Measurements from ENCODE around the gene DHRS7B.
A peak's percentile ranks its signal among the peaks of the same experiment; 100 is the strongest.
"Not testable (repeated sequence)": the region's sequence is repeated elsewhere in the genome, so short reads cannot be mapped to it uniquely, and the experiment has no call there.

The DHRS7B gene

DNA sequence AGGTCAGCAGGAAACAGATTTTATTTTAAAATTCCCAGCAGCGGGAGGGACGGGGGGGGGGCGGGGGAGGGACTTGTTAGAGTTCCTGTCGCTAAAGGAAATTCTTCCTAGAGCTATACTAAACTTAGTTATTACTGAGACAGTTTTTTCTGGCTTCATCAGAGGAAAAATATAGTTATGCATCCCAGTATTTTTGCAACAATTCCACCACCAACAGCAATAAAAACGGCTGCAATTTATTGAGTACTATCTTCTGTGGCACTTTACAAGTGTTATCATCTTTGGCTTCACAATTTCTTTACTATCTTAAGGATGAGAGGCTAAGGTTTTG is 6.9 kb upstream of the DHRS7B start:
- POLR2A ChIA-PET = no interaction called here
- TF ChIP-seq, protein P1, sequence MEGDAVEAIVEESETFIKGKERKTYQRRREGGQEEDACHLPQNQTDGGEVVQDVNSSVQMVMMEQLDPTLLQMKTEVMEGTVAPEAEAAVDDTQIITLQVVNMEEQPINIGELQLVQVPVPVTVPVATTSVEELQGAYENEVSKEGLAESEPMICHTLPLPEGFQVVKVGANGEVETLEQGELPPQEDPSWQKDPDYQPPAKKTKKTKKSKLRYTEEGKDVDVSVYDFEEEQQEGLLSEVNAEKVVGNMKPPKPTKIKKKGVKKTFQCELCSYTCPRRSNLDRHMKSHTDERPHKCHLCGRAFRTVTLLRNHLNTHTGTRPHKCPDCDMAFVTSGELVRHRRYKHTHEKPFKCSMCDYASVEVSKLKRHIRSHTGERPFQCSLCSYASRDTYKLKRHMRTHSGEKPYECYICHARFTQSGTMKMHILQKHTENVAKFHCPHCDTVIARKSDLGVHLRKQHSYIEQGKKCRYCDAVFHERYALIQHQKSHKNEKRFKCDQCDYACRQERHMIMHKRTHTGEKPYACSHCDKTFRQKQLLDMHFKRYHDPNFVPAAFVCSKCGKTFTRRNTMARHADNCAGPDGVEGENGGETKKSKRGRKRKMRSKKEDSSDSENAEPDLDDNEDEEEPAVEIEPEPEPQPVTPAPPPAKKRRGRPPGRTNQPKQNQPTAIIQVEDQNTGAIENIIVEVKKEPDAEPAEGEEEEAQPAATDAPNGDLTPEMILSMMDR (IDR thresholded peaks at IDR 0.05; ENCODE audit: control extremely low read depth, extremely low read depth, low read depth, missing control alignments) = no peak
- no peak for DNase-seq (ENCODE audit: extremely low spot score)
- CTCF ChIA-PET = interaction anchor here (0.6 to 7.2 kb wide), 24 partner anchors 10 to 396 kb away, joined by 3 to 86 read pairs (median 4); partner anchors contain the start of genes DHRS7B, TMEM11 and USP22

DNA sequence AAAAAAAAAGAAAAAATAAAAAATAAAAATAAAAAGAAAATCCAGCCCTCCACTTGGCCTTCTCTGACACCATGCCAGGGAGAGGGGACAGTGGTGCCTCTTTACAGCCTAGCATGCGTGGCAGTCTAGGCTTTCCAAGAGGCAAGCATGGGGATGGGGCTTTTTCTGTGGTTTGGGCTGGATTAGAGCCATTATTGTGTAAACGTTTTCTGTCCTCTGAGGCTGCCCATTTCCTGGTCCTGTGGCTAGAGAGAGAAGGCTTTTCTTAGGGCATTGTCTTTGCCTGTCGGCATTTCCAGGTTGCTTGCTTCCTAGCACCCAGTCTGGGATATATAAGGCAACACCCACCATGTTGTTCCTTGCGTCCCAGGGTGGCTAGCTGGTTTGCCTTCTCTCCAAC is 2.7 kb upstream of the DHRS7B start:
- ChIA-PET POLR2A (no interaction called here), CTCF (no interaction called here)
- TF ChIP-seq, protein P1 (IDR thresholded peaks at IDR 0.05; ENCODE audit: control extremely low read depth, extremely low read depth, low read depth, missing control alignments) = no peak
- no peak for DNase-seq (ENCODE audit: extremely low spot score)

DNA sequence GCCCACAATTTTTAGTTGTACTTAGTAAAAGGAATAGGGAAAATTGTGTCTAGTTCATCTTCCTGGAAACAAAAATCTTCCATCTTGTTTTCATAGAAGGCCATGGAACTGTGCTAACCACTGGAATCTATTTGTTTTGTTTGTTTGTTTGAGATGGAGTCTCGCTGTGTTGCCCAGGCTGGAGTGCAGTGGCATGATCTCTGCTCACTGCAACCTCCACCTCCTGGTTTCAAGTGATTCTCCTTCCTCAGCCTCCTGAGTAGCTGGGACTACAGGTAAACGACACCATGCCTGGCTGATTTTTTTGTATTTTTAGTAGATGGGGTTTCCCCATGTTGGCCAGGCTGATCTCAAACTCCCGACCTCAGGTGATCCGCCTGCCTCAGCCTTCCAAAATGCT is 2.2 kb upstream of the DHRS7B start:
- POLR2A ChIA-PET; CTCF ChIA-PET; DNase-seq (ENCODE audit: extremely low spot score): not testable (repeated sequence)

DNA sequence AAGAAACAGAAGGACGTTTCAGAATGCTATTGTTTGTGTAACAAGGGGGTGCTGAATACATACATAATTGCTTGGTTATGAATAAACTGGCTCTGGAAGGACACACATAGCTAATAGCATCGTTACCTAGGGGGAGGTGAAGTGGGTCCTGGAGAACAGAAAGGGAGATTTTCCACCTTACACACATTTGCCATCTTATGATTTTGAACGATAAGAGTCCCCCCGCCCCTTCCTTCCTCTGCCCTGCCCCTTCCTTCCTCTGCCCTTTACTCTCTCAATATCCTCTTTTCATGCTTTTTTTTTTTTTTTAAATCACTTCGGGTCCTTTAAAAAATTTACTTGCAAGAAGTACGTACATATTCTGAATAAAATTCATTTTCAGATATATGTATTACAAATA is 902 bp upstream of the DHRS7B start:
- ChIA-PET POLR2A (no interaction called here), CTCF (interaction anchor here (0.9 to 1.2 kb wide), 2 partner anchors 26 to 154 kb away, joined by 3 read pairs; no protein-coding TSS in a partner anchor)
- TF ChIP-seq, protein P1 (IDR thresholded peaks at IDR 0.05; ENCODE audit: control extremely low read depth, extremely low read depth, low read depth, missing control alignments) = no peak
- no peak for DNase-seq (ENCODE audit: extremely low spot score)

DNA sequence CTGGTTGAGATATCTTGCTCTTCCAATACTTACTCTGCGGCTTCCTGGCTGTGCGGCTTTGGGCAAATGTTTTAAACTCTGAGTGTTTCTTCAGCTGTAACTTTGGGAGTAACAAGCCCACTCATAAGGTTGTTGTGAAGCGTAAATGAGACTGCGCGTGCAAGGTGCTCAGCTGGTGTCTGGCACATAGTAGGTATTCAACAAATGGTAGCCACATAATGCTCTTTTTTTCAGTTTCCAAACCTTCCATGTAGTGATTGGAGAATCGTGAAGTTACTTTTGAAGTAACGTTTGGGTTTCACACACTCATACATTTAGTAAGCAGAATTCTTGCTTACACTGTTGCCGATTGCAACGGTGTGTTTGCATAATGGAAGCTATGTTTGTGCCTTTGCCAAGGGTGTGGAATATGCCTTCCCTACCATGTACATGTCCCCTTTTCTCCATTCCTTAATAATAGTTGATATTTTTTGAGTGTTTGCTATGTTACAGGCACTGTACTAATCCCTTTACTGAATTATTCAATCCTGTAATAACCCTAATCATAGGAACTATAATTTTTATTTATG is 829 bp downstream of the DHRS7B start:
- ChIA-PET POLR2A (no interaction called here), CTCF (interaction anchor here (1.0 to 9.2 kb wide), 8 partner anchors 9 to 385 kb away, joined by 3 to 86 read pairs (median 4); partner anchors contain the start of gene USP22)
- DNase-seq (ENCODE audit: extremely low spot score) = no peak
- TF ChIP-seq, protein P1 (IDR thresholded peaks at IDR 0.05; ENCODE audit: control extremely low read depth, extremely low read depth, low read depth, missing control alignments) = no peak

DNA sequence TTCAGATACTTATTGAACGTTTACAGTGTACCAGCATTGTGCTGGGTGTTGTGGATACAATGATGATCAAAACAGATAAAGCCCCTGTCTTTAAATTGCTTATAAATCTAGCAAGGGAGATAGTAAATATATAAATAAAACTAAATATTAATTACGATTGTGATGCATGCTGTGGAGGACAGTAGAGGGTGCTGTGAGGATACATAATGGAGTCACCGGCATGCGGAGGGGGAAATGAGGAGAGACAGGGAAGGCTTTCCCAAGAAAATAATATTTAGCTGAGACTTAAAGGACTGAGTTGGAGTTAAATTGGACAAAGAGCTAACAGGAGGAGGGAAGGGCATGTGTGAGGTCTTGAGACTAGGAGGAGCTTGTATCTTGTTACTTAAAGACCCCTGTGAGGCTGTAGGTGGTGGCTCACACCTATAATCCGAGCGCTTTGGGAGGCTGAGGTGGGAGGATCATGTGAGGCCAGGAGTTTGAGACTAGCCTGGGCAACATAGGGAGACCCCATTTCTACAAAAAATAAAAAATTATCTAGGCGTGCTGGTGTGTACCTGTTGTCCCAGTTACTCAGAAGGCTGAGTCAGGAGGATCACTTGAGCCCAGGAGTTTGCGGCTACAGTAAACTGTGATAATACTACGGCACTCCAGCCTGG is 2.4 kb downstream of the DHRS7B start:
- TF ChIP-seq, protein P1 (IDR thresholded peaks at IDR 0.05; ENCODE audit: control extremely low read depth, extremely low read depth, low read depth, missing control alignments) = peak; percentile 36
- DNase-seq (ENCODE audit: extremely low spot score) = no peak
- ChIA-PET POLR2A (interaction anchor here (0.6 to 0.7 kb wide), 2 partner anchors 86 to 92 kb away, joined by 4 to 5 read pairs; partner anchors contain the start of gene USP22), CTCF (interaction anchor here (0.5 to 9.2 kb wide), 7 partner anchors 10 to 148 kb away, joined by 3 to 86 read pairs (median 4); no protein-coding TSS in a partner anchor)

DNA sequence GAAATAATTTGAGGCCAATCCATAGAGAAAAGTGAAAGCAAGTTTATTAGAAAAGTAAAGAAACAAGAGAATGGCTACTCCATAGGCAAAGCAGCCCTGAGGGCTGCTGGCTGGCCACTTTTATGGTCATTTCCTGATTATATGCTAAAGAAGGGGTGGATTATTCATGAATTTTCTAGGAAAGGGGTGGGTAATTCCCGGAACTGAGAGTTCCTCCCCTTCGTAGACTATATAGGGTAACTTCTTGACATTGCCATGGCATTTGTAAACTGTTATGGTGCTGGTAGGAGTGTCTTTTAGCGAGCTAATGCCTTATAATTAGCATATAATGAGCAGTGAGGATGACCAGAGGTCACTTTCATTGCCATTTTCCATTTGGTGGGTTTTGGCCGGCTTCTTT is 4.4 kb downstream of the DHRS7B start:
- CTCF ChIA-PET = interaction anchor here (1.7 to 9.2 kb wide), 2 partner anchors 12 to 149 kb away, joined by 4 to 86 read pairs; no protein-coding TSS in a partner anchor
- TF ChIP-seq, protein P1 (IDR thresholded peaks at IDR 0.05; ENCODE audit: control extremely low read depth, extremely low read depth, low read depth, missing control alignments) = no peak
- POLR2A ChIA-PET = no interaction called here
- DNase-seq (ENCODE audit: extremely low spot score) = no peak
